Measurements from ENCODE around the gene NAT8L.
"Not testable (repeated sequence)": the region's sequence is repeated elsewhere in the genome, so short reads cannot be mapped to it uniquely, and the experiment has no call there.

NAT8L gene

GRCh38 chr4:2059046-2059725, at the start of gene NAT8L:
NAT8L (plus strand) TSS chr4:2059327; CDS start chr4:2059512, 185 bp downstream.
- peak; percentile 42 for DNase-seq

- no peak for DNase-seq
Measured at GRCh38 chr4:2009651-2010233, 49.4 kb upstream of the NAT8L start.

GRCh38 chr4:2011583-2011982, 47.5 kb upstream of the NAT8L start:
- no peak for DNase-seq

GRCh38 chr4:2015008-2015407, 44.1 kb upstream of the NAT8L start:
- DNase-seq = peak; percentile 45

GRCh38 chr4:2021358-2022018, 37.6 kb upstream of the NAT8L start:
- not testable (repeated sequence) for DNase-seq

- no peak for DNase-seq
Measured at GRCh38 chr4:2024683-2025082, 34.4 kb upstream of the NAT8L start.

GRCh38 chr4:2025817-2026216, 33.3 kb upstream of the NAT8L start:
- DNase-seq = no peak

GRCh38 chr4:2027120-2027519, 32.0 kb upstream of the NAT8L start:
- not testable (repeated sequence) for DNase-seq

- not testable (repeated sequence) for DNase-seq
Measured at GRCh38 chr4:2031161-2031560, 28.0 kb upstream of the NAT8L start.

GRCh38 chr4:2036327-2036726, 22.8 kb upstream of the NAT8L start:
- DNase-seq = no peak

- no peak for DNase-seq
Measured at GRCh38 chr4:2036866-2037265, 22.3 kb upstream of the NAT8L start.

- DNase-seq = no peak
Measured at GRCh38 chr4:2040391-2041238, 18.5 kb upstream of the NAT8L start.

GRCh38 chr4:2041239-2042130, 17.6 kb upstream of the NAT8L start:
- DNase-seq = peak; percentile 92

GRCh38 chr4:2042204-2042946, 16.8 kb upstream of the NAT8L start:
- DNase-seq = no peak

GRCh38 chr4:2042947-2043395, 16.2 kb upstream of the NAT8L start:
- no peak for DNase-seq

GRCh38 chr4:2043396-2044118, 15.6 kb upstream of the NAT8L start:
- no peak for DNase-seq

- DNase-seq = no peak
Measured at GRCh38 chr4:2044119-2044485, 15.0 kb upstream of the NAT8L start.

- no peak for DNase-seq
Measured at GRCh38 chr4:2044542-2045517, 14.3 kb upstream of the NAT8L start.

GRCh38 chr4:2045518-2045951, 13.6 kb upstream of the NAT8L start:
- no peak for DNase-seq

All from retina (tissue), 1 donor.